CD4-positive, alpha-beta memory T cell (primary cell): ENCODE results near the gene RPS21. TPM values are rescaled to one million over a fixed set of nuclear protein-coding genes. Genes with fewer than 3 reads are reported as not detected.
A peak's percentile ranks its signal among the peaks of the same experiment; 100 is the strongest.

ENCODE experiments used
- CTCF ChIA-PET: fragments of 350-600 bp; sonication (Branson Sonifier 250); formaldehyde crosslinking; loops from one replicate; lab custom pipeline; 2021; ENCODE audit warnings: inconsistent platforms; ENCODE audit not compliant: partially characterized antibody; lab: Charles Lee
- POLR2A ChIA-PET: fragments of 350-600 bp; sonication (Branson Sonifier 250); formaldehyde crosslinking; loops from one replicate; lab custom pipeline; 2021; ENCODE audit not compliant: partially characterized antibody; lab: Charles Lee
- DNase-seq, 5 donors: peaks; one replicate each; pipeline versions ENCODE4 v3.0.0 to v3.0.0-alpha.2; 2020 to 2022; ENCODE audit warnings: mixed read lengths in 1 of 5
- H3K27ac ChIP-seq: one replicate; pipeline ENCODE4 v1.7.0; 2013; ENCODE audit warnings: low read depth, low read length
- H3K27me3 ChIP-seq: 2 replicates; pipeline ENCODE4 v1.7.0; 2013; ENCODE audit warnings: mild to moderate bottlenecking, low read length, moderate library complexity; ENCODE audit not compliant: insufficient read depth
- H3K36me3 ChIP-seq: 2 replicates; pipeline ENCODE4 v1.7.0; 2013; ENCODE audit warnings: mild to moderate bottlenecking, low read length, moderate library complexity; ENCODE audit not compliant: insufficient read depth
- H3K4me1 ChIP-seq: 2 replicates; pipeline ENCODE4 v1.7.0; 2013; ENCODE audit warnings: mild to moderate bottlenecking, low read length, moderate library complexity; ENCODE audit not compliant: insufficient read depth
- H3K4me3 ChIP-seq, 2 donors: one replicate each; pipeline ENCODE4 v1.7.0; 2013; ENCODE audit warnings: low read length in 2 of 2, mild to moderate bottlenecking in 1 of 2
- H3K9me3 ChIP-seq, 2 donors: one replicate each; pipeline ENCODE4 v1.7.0; 2013; ENCODE audit warnings: low read length in 2 of 2, control low read depth in 1 of 2; ENCODE audit not compliant: control insufficient read depth in 1 of 2
- H3K27ac Mint-ChIP-seq, 7 donors: one replicate each; pipeline ENCODE4 v1.8.0; 2020 to 2021; ENCODE audit warnings: mixed read lengths in 7 of 7, mild to moderate bottlenecking in 6 of 7, inconsistent platforms in 3 of 7, moderate library complexity in 3 of 7
- H3K27me3 Mint-ChIP-seq, 2 donors: one replicate each; pipeline ENCODE4 v1.8.0; 2020 to 2021; ENCODE audit warnings: mixed read lengths in 2 of 2
- H3K36me3 Mint-ChIP-seq, 2 donors: one replicate each; pipeline ENCODE4 v1.8.0; 2020 to 2021; ENCODE audit warnings: mixed read lengths in 2 of 2, inconsistent platforms in 1 of 2, mild to moderate bottlenecking in 1 of 2
- H3K4me1 Mint-ChIP-seq, 4 donors: one replicate each; pipeline ENCODE4 v1.8.0; 2020 to 2021; ENCODE audit warnings: mixed read lengths in 4 of 4, mild to moderate bottlenecking in 1 of 4
- H3K4me3 Mint-ChIP-seq, 8 donors: one replicate each; pipeline ENCODE4 v1.8.0; 2020 to 2021; ENCODE audit warnings: mixed read lengths in 8 of 8, mild to moderate bottlenecking in 7 of 8, moderate library complexity in 6 of 8, inconsistent platforms in 3 of 8
- H3K9me3 Mint-ChIP-seq, 8 donors: one replicate each; pipeline ENCODE4 v1.8.0; 2020 to 2021; ENCODE audit warnings: mixed read lengths in 8 of 8, mild to moderate bottlenecking in 5 of 8, inconsistent platforms in 3 of 8, moderate library complexity in 1 of 8
- intact Hi-C: fragments of 100-400 bp; cut with micrococcal nuclease; formaldehyde crosslinking; loops from one replicate; pipeline ENCODE4 v1.15.1; 2023
- polyA plus RNA-seq, 2 donors: library from polyadenylated mRNA; unstranded; fragments of 300-500 nt; fragmentation: Illumina TruSeq; gene quantifications; one replicate each; pipeline ENCODE4 v1.2.3, GENCODE V29; 2021
- total RNA-seq, 2 experiments: library from RNA; stranded (reverse); gene quantifications; one replicate each; pipeline ENCODE4 v1.2.3, GENCODE V29; 2021

RPS21 gene
- total and polyA plus RNA-seq, 4 experiments from 2014 or later, result 1,968 to 3,368 (median 2,948) TPM

DNA sequence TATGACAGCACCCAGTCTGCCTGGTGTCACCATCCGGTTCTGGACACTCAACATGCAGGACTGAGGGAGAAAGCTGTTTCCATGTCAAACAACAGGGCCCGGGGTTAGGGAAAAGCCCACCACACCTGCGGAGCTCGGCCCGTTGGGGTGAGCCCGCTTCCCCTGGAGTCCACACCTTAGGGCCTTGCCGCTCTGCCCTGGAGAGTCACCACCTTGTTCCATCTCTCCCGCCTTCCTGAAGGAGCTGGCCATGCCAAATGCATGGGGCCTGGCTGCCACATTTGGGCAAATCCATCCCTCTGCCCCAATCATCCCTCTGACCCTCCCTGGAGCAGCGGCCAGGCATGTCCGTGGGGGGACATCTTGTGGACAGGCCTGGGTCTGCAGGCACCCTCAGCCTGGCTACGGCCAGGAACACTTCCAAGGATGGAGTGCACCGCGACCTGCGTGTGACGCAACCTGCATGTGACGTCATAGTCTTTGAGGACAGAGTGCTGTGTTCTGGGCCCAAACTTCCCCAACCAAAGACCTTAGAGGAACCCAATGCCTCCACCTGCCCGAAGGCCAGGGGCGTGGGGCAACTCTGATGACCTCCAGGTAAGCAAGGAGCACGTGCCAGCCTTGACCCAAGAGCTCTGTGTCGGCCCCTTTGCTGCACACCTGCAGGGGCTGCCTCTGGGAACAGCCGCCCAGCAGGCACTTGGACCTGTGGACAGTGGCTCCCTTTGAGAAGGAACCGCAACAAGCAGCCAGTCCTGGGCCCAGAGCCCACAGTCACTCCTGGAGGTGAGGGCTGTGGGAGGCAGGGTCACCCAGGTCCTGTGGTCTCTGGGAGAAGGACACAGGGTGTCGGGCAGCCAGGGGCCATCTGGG lies 18.4 kb downstream of the RPS21 start:
- Histone ChIP-seq H3K4me1 (peaks cover 31% of the 10 kb centered on the region), H3K9me3 (no peaks in the 10 kb centered on the region), H3K27ac (no peak overlapping the region), H3K4me3 (no peak overlapping the region), H3K36me3 (no peaks in the 10 kb centered on the region), H3K27me3 (no peaks in the 10 kb centered on the region)
- H3K9me3 Mint-ChIP-seq, result peaks cover 0 to 1% (median 0%) of the 10 kb centered on the region in 8 donors
- CTCF ChIA-PET, result no interaction called here
- H3K27me3 Mint-ChIP-seq, result no peaks in the 10 kb centered on the region
- peak overlapping the region; percentile 72 to 83 (median 78) for H3K4me3 Mint-ChIP-seq
- peaks cover 0 to 11% of the 10 kb centered on the region in 2 donors for H3K36me3 Mint-ChIP-seq
- H3K27ac Mint-ChIP-seq, result peak overlapping the region in 5 of 7 donors; percentile 18 to 84 (median 70)
- peaks cover 15 to 50% (median 30%) of the 10 kb centered on the region in 4 donors for H3K4me1 Mint-ChIP-seq
- no peak for DNase-seq
- intact Hi-C loops, result loop anchor here (5.0 kb wide), 1 partner anchor 392 kb away; the partner anchor contains the start of gene MRGBP
- POLR2A ChIA-PET, result interaction anchor here (1.5 kb wide), 1 partner anchor 19 kb away, joined by 8 read pairs; the partner anchor contains the start of gene RPS21

DNA sequence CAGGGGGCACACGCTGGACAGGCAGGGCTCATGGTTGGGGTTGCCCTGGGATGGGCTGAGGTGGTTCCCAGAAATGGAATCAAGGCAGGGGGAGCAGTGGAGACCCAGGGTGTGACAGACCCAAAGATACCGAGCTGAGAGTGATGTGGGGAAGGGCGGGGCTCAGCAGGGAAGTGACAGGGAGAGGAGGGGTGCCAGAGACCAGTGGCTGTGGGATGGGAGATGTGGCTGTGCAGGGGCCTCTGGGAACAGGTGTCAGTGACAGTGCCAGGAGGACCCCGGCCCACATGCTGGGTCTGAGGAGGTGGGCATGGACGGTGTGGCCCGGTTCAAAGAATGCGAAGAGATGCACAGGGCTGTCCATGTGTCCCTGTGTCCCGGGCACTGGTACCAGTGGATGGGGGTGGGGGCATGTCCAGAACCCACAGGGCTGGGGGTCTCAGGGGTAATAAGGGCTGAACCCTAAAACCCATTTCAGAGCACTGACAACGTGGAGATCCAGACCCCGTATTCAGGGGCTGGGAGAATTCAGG lies 19.1 kb downstream of the RPS21 start:
- Histone ChIP-seq H3K4me1 (peaks cover 34% of the 10 kb centered on the region), H3K27me3 (no peaks in the 10 kb centered on the region), H3K36me3 (no peaks in the 10 kb centered on the region), H3K27ac (peak overlapping the region; percentile 65), H3K4me3 (peak overlapping the region in 1 of 2 donors; percentile 57), H3K9me3 (no peaks in the 10 kb centered on the region)
- intact Hi-C loops, result loop anchor here (5.0 kb wide), 1 partner anchor 391 kb away; the partner anchor contains the start of gene MRGBP
- POLR2A ChIA-PET, result interaction anchor here (1.5 kb wide), 1 partner anchor 20 kb away, joined by 8 read pairs; the partner anchor contains the start of gene RPS21
- Mint-ChIP-seq H3K27me3 (no peaks in the 10 kb centered on the region), H3K27ac (peak overlapping the region; percentile 53 to 86 (median 75)), H3K9me3 (peaks cover 0 to 1% (median 0%) of the 10 kb centered on the region in 8 donors), H3K4me1 (peaks cover 15 to 50% (median 29%) of the 10 kb centered on the region in 4 donors), H3K36me3 (peaks cover 0 to 7% of the 10 kb centered on the region in 2 donors), H3K4me3 (peak overlapping the region; percentile 72 to 83 (median 78))
- CTCF ChIA-PET, result no interaction called here
- no peak for DNase-seq

DNA sequence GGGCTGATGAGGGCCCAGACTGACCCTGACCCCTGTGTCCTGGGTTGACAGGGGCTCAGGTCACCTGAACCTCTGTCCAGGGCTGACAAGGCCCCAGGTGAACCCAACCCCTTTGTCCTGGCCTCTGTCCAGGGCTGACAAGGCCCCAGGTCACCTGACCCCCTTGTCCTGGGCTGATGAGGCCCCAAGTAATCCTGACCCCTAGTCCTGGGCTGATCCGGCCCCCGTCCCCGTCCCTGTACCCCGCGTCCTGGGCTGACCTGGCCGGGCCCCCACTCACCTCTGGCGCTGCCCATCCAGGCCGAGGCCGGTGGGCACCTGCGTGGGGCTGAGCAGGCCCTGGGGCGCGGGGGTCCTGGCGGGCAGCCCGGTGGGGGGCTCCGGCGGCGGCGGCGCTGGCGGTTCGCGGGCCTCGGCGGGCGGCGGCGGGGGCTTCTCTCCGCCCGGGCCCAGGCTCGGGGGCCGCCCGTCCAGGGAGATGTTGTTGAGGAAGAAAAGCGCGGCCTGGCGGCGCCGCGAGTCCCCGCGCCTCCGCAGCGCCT lies 19.8 kb downstream of the RPS21 start:
- intact Hi-C loops, result loop anchor here (1.0 to 5.0 kb wide), 4 partner anchors 19 to 391 kb away; partner anchors contain the start of genes ADRM1, MRGBP and RPS21
- peak overlapping the region; percentile 65 for H3K27ac ChIP-seq
- POLR2A ChIA-PET, result interaction anchor here (1.0 to 1.6 kb wide), 2 partner anchors 17 to 106 kb away, joined by 3 to 4 read pairs; no protein-coding TSS in a partner anchor

DNA sequence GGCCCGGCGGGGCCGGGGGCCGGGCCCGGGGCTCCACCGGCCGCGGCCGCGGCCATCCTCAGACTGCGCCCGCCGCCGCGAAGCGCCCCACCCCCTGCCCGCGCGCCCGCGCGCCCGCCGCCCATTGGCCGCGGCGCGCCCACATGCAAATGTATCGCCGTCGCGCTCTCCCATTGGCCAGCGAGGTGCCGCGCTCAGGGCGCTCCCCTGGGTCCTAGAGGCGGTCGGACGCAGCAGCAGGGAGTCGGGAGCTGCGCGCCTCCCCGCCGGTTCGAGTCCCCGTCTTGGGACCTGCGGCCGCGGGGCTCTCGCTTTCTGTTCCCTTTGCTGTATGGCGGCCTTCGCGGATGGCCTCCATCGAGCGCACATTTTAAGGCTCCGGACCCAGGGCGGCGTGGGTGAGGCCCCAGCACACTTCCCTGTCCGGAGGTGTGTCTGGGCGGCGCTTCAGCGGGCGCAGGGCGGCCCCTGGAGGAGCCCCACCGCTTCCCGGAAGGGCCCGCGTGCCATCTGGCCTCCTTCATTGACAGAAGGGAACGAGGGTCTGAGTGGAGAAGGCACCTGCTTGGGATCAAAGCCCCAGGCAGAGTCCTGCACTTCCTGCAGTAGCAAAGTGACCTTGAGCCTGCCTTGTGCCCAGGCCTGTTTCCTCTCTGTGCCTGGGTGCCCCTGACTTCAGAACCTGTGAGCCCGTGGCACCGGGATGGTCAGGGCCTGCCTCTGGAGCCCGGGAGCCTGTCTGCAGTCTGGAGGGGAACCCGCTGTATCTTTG lies 20.5 kb downstream of the RPS21 start, which contains the start of gene CABLES2:
TSS of gene CABLES2 (minus strand) at position 65 of the 772 bp plus-strand sequence. CDS start at position 56, 9 bp downstream.
- no peaks in the 10 kb centered on the region for H3K27me3 Mint-ChIP-seq
- Histone ChIP-seq H3K9me3 (no peaks in the 10 kb centered on the region), H3K27me3 (no peaks in the 10 kb centered on the region), H3K4me3 (peak within 1 kb of the TSS in 1 of 2 donors; percentile 67), H3K27ac (peak within 1 kb of the TSS; percentile 65), H3K4me1 (peaks cover 34% of the 10 kb centered on the region), H3K36me3 (no peaks in the 10 kb centered on the region)
- H3K36me3 Mint-ChIP-seq, result peaks cover 0 to 7% of the 10 kb centered on the region in 2 donors
- intact Hi-C loops, result loop anchor here (1.0 to 5.0 kb wide), 4 partner anchors 20 to 390 kb away; partner anchors contain the start of genes ADRM1, MRGBP and RPS21
- peak within 1 kb of the TSS; percentile 77 to 85 (median 82) for H3K4me3 Mint-ChIP-seq
- H3K4me1 Mint-ChIP-seq, result peaks cover 15 to 45% (median 29%) of the 10 kb centered on the region in 4 donors
- peak within 1 kb of the TSS; percentile 53 to 90 (median 82) for H3K27ac Mint-ChIP-seq
- H3K9me3 Mint-ChIP-seq, result peaks cover 0 to 1% (median 0%) of the 10 kb centered on the region in 8 donors
- ChIA-PET CTCF (no interaction called here), POLR2A (interaction anchor here (0.6 to 1.6 kb wide), 3 partner anchors 18 to 106 kb away, joined by 3 to 4 read pairs (median 3); partner anchors contain the start of gene RPS21)
- DNase-seq, result peak; percentile 90 to 94 (median 92)

More for the DNA sequence above, 19.8 kb downstream of the RPS21 start:
- CTCF ChIA-PET, result no interaction called here
- peaks cover 0 to 1% (median 0%) of the 10 kb centered on the region in 8 donors for H3K9me3 Mint-ChIP-seq
- H3K4me1 Mint-ChIP-seq, result peaks cover 15 to 45% (median 29%) of the 10 kb centered on the region in 4 donors
- no peaks in the 10 kb centered on the region for H3K27me3 ChIP-seq
- H3K27me3 Mint-ChIP-seq, result no peaks in the 10 kb centered on the region
- H3K9me3 ChIP-seq, result no peaks in the 10 kb centered on the region
- H3K4me3 ChIP-seq, result peak overlapping the region in 1 of 2 donors; percentile 57
- no peak for DNase-seq
- H3K36me3 ChIP-seq, result no peaks in the 10 kb centered on the region
- peaks cover 0 to 7% of the 10 kb centered on the region in 2 donors for H3K36me3 Mint-ChIP-seq
- H3K27ac Mint-ChIP-seq, result peak overlapping the region in 5 of 7 donors; percentile 27 to 84 (median 75)
- peak overlapping the region; percentile 72 to 83 (median 78) for H3K4me3 Mint-ChIP-seq
- peaks cover 34% of the 10 kb centered on the region for H3K4me1 ChIP-seq

DNA sequence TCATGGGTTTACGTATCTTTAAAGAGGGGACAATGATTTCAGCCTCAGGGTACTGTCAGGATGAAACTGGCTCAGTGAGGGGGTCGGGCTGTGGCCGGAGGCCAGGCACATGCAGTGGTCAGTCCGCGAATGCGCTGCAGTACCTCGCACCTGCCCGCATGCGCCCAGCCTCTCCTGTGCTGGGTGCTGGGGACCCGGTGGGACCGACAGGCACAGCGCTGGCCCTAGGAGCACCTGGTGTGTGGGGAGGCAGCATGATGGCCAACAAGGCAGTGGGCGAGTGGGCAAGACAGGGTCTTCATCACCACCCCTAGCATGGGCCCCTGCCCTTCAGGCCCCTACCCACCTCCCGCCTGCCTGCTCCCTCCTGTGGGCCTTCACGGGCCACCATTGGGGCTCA lies 21.2 kb downstream of the RPS21 start:
- Mint-ChIP-seq H3K27ac (peak overlapping the region in 3 of 7 donors; percentile 22 to 68 (median 60)), H3K4me1 (peaks cover 14 to 45% (median 29%) of the 10 kb centered on the region in 4 donors), H3K36me3 (peaks cover 0 to 7% of the 10 kb centered on the region in 2 donors), H3K27me3 (no peaks in the 10 kb centered on the region), H3K4me3 (peak overlapping the region in 6 of 8 donors; percentile 24 to 78 (median 70)), H3K9me3 (peaks cover 0 to 1% (median 0%) of the 10 kb centered on the region in 8 donors)
- no peak for DNase-seq
- Histone ChIP-seq H3K4me3 (no peak overlapping the region), H3K9me3 (no peaks in the 10 kb centered on the region), H3K4me1 (peaks cover 34% of the 10 kb centered on the region), H3K27ac (no peak overlapping the region), H3K36me3 (no peaks in the 10 kb centered on the region), H3K27me3 (no peaks in the 10 kb centered on the region)
- ChIA-PET CTCF (no interaction called here), POLR2A (interaction anchor here (1.1 to 1.6 kb wide), 2 partner anchors 107 to 388 kb away, joined by 3 read pairs; partner anchors contain the start of gene MRGBP)
- intact Hi-C loops, result loop anchor here (5.0 kb wide), 1 partner anchor 389 kb away; the partner anchor contains the start of gene MRGBP

DNA sequence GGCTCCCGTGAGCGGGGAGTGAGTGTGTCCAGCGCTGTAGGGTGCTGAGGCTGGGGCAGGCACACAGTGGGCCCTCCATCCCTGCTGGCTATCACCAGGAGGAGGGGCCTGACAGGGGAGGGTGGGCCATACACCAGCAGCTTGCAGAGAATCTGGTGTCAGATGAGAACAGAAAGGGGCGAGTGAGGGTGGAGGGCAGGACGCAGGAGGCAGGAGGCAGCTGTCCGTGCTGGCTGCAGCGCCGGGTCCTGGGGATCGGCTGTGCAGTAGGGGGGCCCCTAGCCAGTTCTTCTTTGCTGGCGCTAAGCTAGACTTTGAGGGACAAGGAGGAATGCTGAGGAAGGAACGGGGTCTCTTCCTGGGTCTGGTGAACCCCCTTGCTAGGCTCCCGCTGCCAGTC lies 21.7 kb downstream of the RPS21 start:
- no peak overlapping the region for H3K4me3 ChIP-seq
- peaks cover 12 to 40% (median 26%) of the 10 kb centered on the region in 4 donors for H3K4me1 Mint-ChIP-seq
- intact Hi-C loops, result loop anchor here (5.0 kb wide), 1 partner anchor 389 kb away; the partner anchor contains the start of gene MRGBP
- ChIA-PET POLR2A (interaction anchor here (1.1 kb wide), 1 partner anchor 388 kb away, joined by 3 read pairs; the partner anchor contains the start of gene MRGBP), CTCF (no interaction called here)
- DNase-seq, result no peak
- H3K4me3 Mint-ChIP-seq, result peak overlapping the region in 1 of 8 donors; percentile 15
- no peaks in the 10 kb centered on the region for H3K36me3 ChIP-seq
- H3K27me3 ChIP-seq, result no peaks in the 10 kb centered on the region
- H3K27ac Mint-ChIP-seq, result peak overlapping the region in 2 of 7 donors; percentile 12 to 71
- no peak overlapping the region for H3K27ac ChIP-seq
- no peaks in the 10 kb centered on the region for H3K27me3 Mint-ChIP-seq
- H3K9me3 Mint-ChIP-seq, result peaks cover 0 to 1% (median 0%) of the 10 kb centered on the region in 8 donors
- no peaks in the 10 kb centered on the region for H3K9me3 ChIP-seq
- H3K4me1 ChIP-seq, result peaks cover 34% of the 10 kb centered on the region
- peaks cover 0 to 7% of the 10 kb centered on the region in 2 donors for H3K36me3 Mint-ChIP-seq
